ENCODE measurements around the gene RERE.

The RERE gene

DNA sequence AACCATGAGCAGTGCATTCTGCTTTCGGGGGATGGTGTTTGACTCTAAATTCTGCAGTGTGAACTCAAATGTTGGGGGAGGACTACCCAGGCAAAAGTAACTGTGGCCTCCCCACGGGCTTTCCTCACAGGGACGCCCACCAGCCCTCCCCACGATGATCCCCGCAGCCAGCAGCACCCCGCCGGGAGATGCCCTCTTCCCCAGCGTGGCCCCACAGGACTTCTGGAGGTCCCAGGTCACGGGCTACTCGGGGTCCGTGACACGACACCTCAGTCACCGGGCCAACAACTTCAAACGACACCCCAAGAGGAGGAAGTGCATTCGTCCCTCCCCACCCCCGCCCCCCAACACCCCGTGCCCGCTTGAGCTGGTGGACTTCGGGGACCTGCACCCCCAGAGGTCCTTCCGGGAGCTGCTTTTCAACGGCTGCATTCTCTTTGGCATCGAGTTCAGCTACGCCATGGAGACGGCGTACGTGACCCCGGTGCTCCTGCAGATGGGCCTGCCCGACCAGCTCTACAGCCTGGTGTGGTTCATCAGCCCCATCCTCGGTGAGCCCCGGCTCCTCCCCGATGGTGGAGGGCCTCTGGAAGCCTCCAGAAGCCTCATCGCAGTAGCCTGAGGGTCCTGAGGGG, 493.1 kb downstream of the RERE start:
- no peaks in the 10 kb centered on the region for H3K4me1 ChIP-seq (ENCODE audit: control insufficient read depth, low read length)
- H4K20me1 ChIP-seq (ENCODE audit: control insufficient read depth, insufficient read depth, low read depth, low read length), result no peaks in the 10 kb centered on the region
- no peaks in the 10 kb centered on the region for H3K9me2 ChIP-seq (replicated peaks; ENCODE audit: control insufficient read depth, low read length)
- H3K4me2 ChIP-seq (ENCODE audit: low read length), result no peak overlapping the region
- H3K4me3 ChIP-seq (ENCODE audit: low read length), result no peak overlapping the region
- TF ChIP-seq, protein P1, sequence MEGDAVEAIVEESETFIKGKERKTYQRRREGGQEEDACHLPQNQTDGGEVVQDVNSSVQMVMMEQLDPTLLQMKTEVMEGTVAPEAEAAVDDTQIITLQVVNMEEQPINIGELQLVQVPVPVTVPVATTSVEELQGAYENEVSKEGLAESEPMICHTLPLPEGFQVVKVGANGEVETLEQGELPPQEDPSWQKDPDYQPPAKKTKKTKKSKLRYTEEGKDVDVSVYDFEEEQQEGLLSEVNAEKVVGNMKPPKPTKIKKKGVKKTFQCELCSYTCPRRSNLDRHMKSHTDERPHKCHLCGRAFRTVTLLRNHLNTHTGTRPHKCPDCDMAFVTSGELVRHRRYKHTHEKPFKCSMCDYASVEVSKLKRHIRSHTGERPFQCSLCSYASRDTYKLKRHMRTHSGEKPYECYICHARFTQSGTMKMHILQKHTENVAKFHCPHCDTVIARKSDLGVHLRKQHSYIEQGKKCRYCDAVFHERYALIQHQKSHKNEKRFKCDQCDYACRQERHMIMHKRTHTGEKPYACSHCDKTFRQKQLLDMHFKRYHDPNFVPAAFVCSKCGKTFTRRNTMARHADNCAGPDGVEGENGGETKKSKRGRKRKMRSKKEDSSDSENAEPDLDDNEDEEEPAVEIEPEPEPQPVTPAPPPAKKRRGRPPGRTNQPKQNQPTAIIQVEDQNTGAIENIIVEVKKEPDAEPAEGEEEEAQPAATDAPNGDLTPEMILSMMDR (IDR thresholded peaks at IDR 0.05; ENCODE audit: low read depth, low read length, poor library complexity, severe bottlenecking), result no peak
- no peak for TF ChIP-seq EZH2phosphoT487 (IDR thresholded peaks at IDR 0.05; ENCODE audit: borderline replicate concordance, low read length)
- no peaks in the 10 kb centered on the region for H3K79me2 ChIP-seq (ENCODE audit: control insufficient read depth, low read length)
- no peaks in the 10 kb centered on the region for H3K9me3 ChIP-seq (ENCODE audit: control insufficient read depth, insufficient read depth, low read length)
- no peak overlapping the region for H3K27ac ChIP-seq (ENCODE audit: low read depth, low read length)
- no peaks in the 10 kb centered on the region for H3K27me3 ChIP-seq (ENCODE audit: control insufficient read depth, low read length)
- no peaks in the 10 kb centered on the region for H3K36me3 ChIP-seq (ENCODE audit: control insufficient read depth, low read length)
- H3F3A ChIP-seq (ENCODE audit: control insufficient read depth, insufficient read depth), result no peaks in the 10 kb centered on the region

DNA sequence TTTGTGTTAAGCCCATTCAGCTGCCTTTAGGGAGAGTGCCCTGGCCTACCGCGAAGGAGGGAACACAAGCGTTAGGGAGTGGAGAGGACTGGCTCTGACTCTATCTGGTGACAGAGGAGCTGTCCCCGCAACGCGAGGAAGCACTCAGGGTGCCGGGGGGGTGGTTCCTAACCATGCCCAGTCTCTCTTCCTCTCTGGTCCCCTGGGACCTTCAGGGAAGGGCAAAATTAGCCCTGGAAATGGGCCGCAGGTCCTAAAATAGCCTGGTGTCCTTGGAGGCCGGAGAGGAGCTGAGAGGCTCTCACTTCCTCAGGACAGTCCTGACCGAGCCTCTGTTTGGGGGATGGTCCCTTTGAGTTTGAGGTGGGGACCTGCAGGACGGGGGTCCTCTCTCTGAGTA, 493.7 kb downstream of the RERE start:
- Histone ChIP-seq H4K20me1 (ENCODE audit: control insufficient read depth, insufficient read depth, low read depth, low read length) (no peaks in the 10 kb centered on the region), H3K4me2 (ENCODE audit: low read length) (no peak overlapping the region), H3K36me3 (ENCODE audit: control insufficient read depth, low read length) (no peaks in the 10 kb centered on the region), H3K4me3 (ENCODE audit: low read length) (no peak overlapping the region), H3K4me1 (ENCODE audit: control insufficient read depth, low read length) (no peaks in the 10 kb centered on the region), H3K27ac (ENCODE audit: low read depth, low read length) (no peak overlapping the region), H3K9me3 (ENCODE audit: control insufficient read depth, insufficient read depth, low read length) (no peaks in the 10 kb centered on the region), H3K27me3 (ENCODE audit: control insufficient read depth, low read length) (peaks cover under 1% of the 10 kb centered on the region; the same call in 1 of the 2 replicates), H3F3A (ENCODE audit: control insufficient read depth, insufficient read depth) (no peaks in the 10 kb centered on the region), H3K9me2 (replicated peaks; ENCODE audit: control insufficient read depth, low read length) (no peaks in the 10 kb centered on the region), H3K79me2 (ENCODE audit: control insufficient read depth, low read length) (no peaks in the 10 kb centered on the region)
- TF ChIP-seq, protein P1 (IDR thresholded peaks at IDR 0.05; ENCODE audit: low read depth, low read length, poor library complexity, severe bottlenecking), result no peak
- no peak for TF ChIP-seq EZH2phosphoT487 (IDR thresholded peaks at IDR 0.05; ENCODE audit: borderline replicate concordance, low read length)

DNA sequence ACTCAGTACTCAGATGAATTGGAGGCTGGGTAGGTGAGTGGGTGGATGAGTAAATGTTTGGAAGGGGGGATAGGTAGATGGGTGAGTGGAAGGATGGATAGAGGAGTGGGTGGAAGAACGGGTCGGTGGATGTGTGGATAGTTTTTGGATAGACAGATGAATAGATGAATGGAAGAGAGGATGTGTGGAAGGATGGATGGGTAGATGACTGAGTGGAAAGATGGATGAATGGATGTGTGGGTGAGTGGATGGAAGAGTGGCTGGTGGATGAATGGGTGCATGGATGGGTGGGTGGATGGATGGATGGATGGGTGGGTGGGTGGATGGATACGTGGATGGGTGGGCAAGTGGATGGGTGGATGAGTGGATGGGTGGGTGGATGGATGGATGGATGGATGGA, 495.8 kb downstream of the RERE start:
- H3F3A ChIP-seq (ENCODE audit: control insufficient read depth, insufficient read depth), result no peaks in the 10 kb centered on the region
- H3K9me2 ChIP-seq (replicated peaks; ENCODE audit: control insufficient read depth, low read length), result no peaks in the 10 kb centered on the region
- H3K27ac ChIP-seq (ENCODE audit: low read depth, low read length), result no peak overlapping the region
- H3K9me3 ChIP-seq (ENCODE audit: control insufficient read depth, insufficient read depth, low read length), result no peaks in the 10 kb centered on the region
- H3K4me1 ChIP-seq (ENCODE audit: control insufficient read depth, low read length), result 0 out of 2 replicates have a peak, but pooled peaks cover 3% of the 10 kb centered on the region
- no peaks in the 10 kb centered on the region for H4K20me1 ChIP-seq (ENCODE audit: control insufficient read depth, insufficient read depth, low read depth, low read length)
- H3K36me3 ChIP-seq (ENCODE audit: control insufficient read depth, low read length), result no peaks in the 10 kb centered on the region
- TF ChIP-seq, protein P1 (IDR thresholded peaks at IDR 0.05; ENCODE audit: low read depth, low read length, poor library complexity, severe bottlenecking), result no peak
- TF ChIP-seq EZH2phosphoT487 (IDR thresholded peaks at IDR 0.05; ENCODE audit: borderline replicate concordance, low read length), result no peak
- no peaks in the 10 kb centered on the region for H3K79me2 ChIP-seq (ENCODE audit: control insufficient read depth, low read length)
- H3K4me3 ChIP-seq (ENCODE audit: low read length), result no peak overlapping the region
- no peak overlapping the region for H3K4me2 ChIP-seq (ENCODE audit: low read length)
- H3K27me3 ChIP-seq (ENCODE audit: control insufficient read depth, low read length), result peaks cover 12% of the 10 kb centered on the region
